Osteocyte (in vitro differentiated cells): ENCODE data around the gene AMN. TPM values are rescaled to one million over a fixed set of nuclear protein-coding genes. Genes with fewer than 3 reads are reported as not detected.

Experiments used
- DNase-seq: peaks from one replicate; pipeline ENCODE4 v3.0.0; 2021; ENCODE audit warnings: mixed read lengths; ENCODE audit not compliant: unreplicated experiment; ENCODE audit errors: extremely low spot score
- H3K27ac Mint-ChIP-seq: one replicate; pipeline ENCODE4 v1.8.0; 2021; ENCODE audit warnings: mild to moderate bottlenecking, mixed read lengths; ENCODE audit not compliant: unreplicated experiment
- H3K27me3 Mint-ChIP-seq: one replicate; pipeline ENCODE4 v1.8.0; 2021; ENCODE audit warnings: mixed read lengths; ENCODE audit not compliant: unreplicated experiment
- H3K36me3 Mint-ChIP-seq: one replicate; pipeline ENCODE4 v1.8.0; 2021; ENCODE audit warnings: mixed read lengths; ENCODE audit not compliant: unreplicated experiment
- H3K4me1 Mint-ChIP-seq: one replicate; pipeline ENCODE4 v1.8.0; 2021; ENCODE audit warnings: mixed read lengths; ENCODE audit not compliant: unreplicated experiment
- H3K4me3 Mint-ChIP-seq: one replicate; pipeline ENCODE4 v1.8.0; 2021; ENCODE audit warnings: mild to moderate bottlenecking, moderate library complexity, mixed read lengths; ENCODE audit not compliant: unreplicated experiment
- H3K9me3 Mint-ChIP-seq: one replicate; pipeline ENCODE4 v1.8.0; 2021; ENCODE audit warnings: mixed read lengths; ENCODE audit not compliant: unreplicated experiment
- CTCF ChIP-seq: fragments of 200-600 bp; sonication (generic); IDR thresholded peaks from 2 replicates; pipeline ENCODE4 v1.5.0; 2021; ENCODE audit warnings: antibody characterized with exemption, mild to moderate bottlenecking, moderate library complexity
- total RNA-seq: library from RNA; stranded (reverse); gene quantifications from 2 replicates; pipeline ENCODE4 v1.2.1, GENCODE V29; 2021

Gene AMN
- total RNA-seq, 1 donor from 2014 or later: 0.86 TPM

GRCh38 chr14:102933618-102934231 lies 11.3 kb downstream of the AMN start:
- Mint-ChIP-seq H3K27me3 (no peaks in the 10 kb centered on the region), H3K4me3 (no peak overlapping the region), H3K9me3 (no peaks in the 10 kb centered on the region), H3K4me1 (peaks cover under 1% of the 10 kb centered on the region), H3K27ac (no peak overlapping the region), H3K36me3 (peaks cover 18% of the 10 kb centered on the region)
- TF ChIP-seq CTCF: no peak
- no peak for DNase-seq

GRCh38 chr14:102935756-102936155 lies 13.3 kb downstream of the AMN start:
- Mint-ChIP-seq H3K27ac (no peak overlapping the region), H3K36me3 (peaks cover 33% of the 10 kb centered on the region)

GRCh38 chr14:102937331-102938175 lies 15.1 kb downstream of the AMN start:
- Mint-ChIP-seq H3K9me3 (no peaks in the 10 kb centered on the region), H3K4me1 (no peaks in the 10 kb centered on the region), H3K27ac (no peak overlapping the region), H3K36me3 (peaks cover 43% of the 10 kb centered on the region), H3K27me3 (no peaks in the 10 kb centered on the region), H3K4me3 (no peak overlapping the region)
- no peak for TF ChIP-seq CTCF
- DNase-seq: no peak

More at GRCh38 chr14:102935756-102936155, 13.3 kb downstream of the AMN start:
- H3K4me3 Mint-ChIP-seq: no peak overlapping the region
- no peaks in the 10 kb centered on the region for H3K9me3 Mint-ChIP-seq
- DNase-seq: no peak
- H3K4me1 Mint-ChIP-seq: no peaks in the 10 kb centered on the region
- TF ChIP-seq CTCF: no peak
- no peaks in the 10 kb centered on the region for H3K27me3 Mint-ChIP-seq

- H3K27me3 Mint-ChIP-seq: no peaks in the 10 kb centered on the region
- H3K4me3 Mint-ChIP-seq: no peak overlapping the region
- TF ChIP-seq CTCF: no peak
- DNase-seq: no peak
- H3K36me3 Mint-ChIP-seq: peaks cover 44% of the 10 kb centered on the region
- H3K4me1 Mint-ChIP-seq: no peaks in the 10 kb centered on the region
- no peak overlapping the region for H3K27ac Mint-ChIP-seq
- no peaks in the 10 kb centered on the region for H3K9me3 Mint-ChIP-seq
These were observed 15.7 kb downstream of the AMN start for GRCh38 chr14:102938191-102938590.

GRCh38 chr14:102939329-102939728 lies 16.9 kb downstream of the AMN start:
- no peak for TF ChIP-seq CTCF
- Mint-ChIP-seq H3K4me1 (no peaks in the 10 kb centered on the region), H3K9me3 (no peaks in the 10 kb centered on the region), H3K27ac (no peak overlapping the region), H3K4me3 (no peak overlapping the region), H3K27me3 (no peaks in the 10 kb centered on the region), H3K36me3 (peaks cover 49% of the 10 kb centered on the region)
- no peak for DNase-seq
